Measurements from ENCODE around the gene SEC14L1. TPM values are rescaled to one million over a fixed set of nuclear protein-coding genes. Genes with fewer than 3 reads are reported as not detected.
"Not testable (repeated sequence)": the region's sequence is repeated elsewhere in the genome, so short reads cannot be mapped to it uniquely, and the experiment has no call there.

Gene SEC14L1
- total RNA-seq, 1 experiment from 2014 or later, result 48.1 TPM

- DNase-seq (ENCODE audit: low spot score), result no peak
- in situ Hi-C loops (cut with HindIII; ENCODE audit: low sequenced_read_pairs), result no loop called here
These were observed 4.4 kb upstream of the SEC14L1 start for GRCh38 chr17:77136420-77136767.

- in situ Hi-C loops (cut with HindIII; ENCODE audit: low sequenced_read_pairs), result no loop called here
- no peak for DNase-seq (ENCODE audit: low spot score)
These were observed 3.7 kb upstream of the SEC14L1 start for GRCh38 chr17:77137111-77137510.

- DNase-seq (ENCODE audit: low spot score); in situ Hi-C loops (cut with HindIII; ENCODE audit: low sequenced_read_pairs): not testable (repeated sequence)
These were observed 2.9 kb upstream of the SEC14L1 start for GRCh38 chr17:77137886-77138285.

GRCh38 chr17:77140166-77140877 lies 447 bp upstream of the SEC14L1 start:
- in situ Hi-C loops (cut with HindIII; ENCODE audit: low sequenced_read_pairs), result no loop called here
- peak; percentile 99 for DNase-seq (ENCODE audit: low spot score)

- in situ Hi-C loops (cut with HindIII; ENCODE audit: low sequenced_read_pairs), result no loop called here
- DNase-seq (ENCODE audit: low spot score), result peak; percentile 38
These were observed 1.2 kb downstream of the SEC14L1 start for GRCh38 chr17:77141846-77142449.

GRCh38 chr17:77142689-77143088 lies 1.9 kb downstream of the SEC14L1 start:
- in situ Hi-C loops (cut with HindIII; ENCODE audit: low sequenced_read_pairs), result no loop called here
- DNase-seq (ENCODE audit: low spot score), result peak; percentile 56

GRCh38 chr17:77143306-77143705 lies 2.5 kb downstream of the SEC14L1 start:
- DNase-seq (ENCODE audit: low spot score), result no peak
- in situ Hi-C loops (cut with HindIII; ENCODE audit: low sequenced_read_pairs), result no loop called here

GRCh38 chr17:77144227-77144626 lies 3.5 kb downstream of the SEC14L1 start:
- in situ Hi-C loops (cut with HindIII; ENCODE audit: low sequenced_read_pairs), result no loop called here
- DNase-seq (ENCODE audit: low spot score), result no peak

- in situ Hi-C loops (cut with HindIII; ENCODE audit: low sequenced_read_pairs), result no loop called here
- no peak for DNase-seq (ENCODE audit: low spot score)
These were observed 4.4 kb downstream of the SEC14L1 start for GRCh38 chr17:77145224-77145611.

GRCh38 chr17:77145612-77146245 lies 5.0 kb downstream of the SEC14L1 start:
- DNase-seq (ENCODE audit: low spot score), result peak; percentile 81

GRCh38 chr17:77146246-77146632 lies 5.5 kb downstream of the SEC14L1 start:
- no peak for DNase-seq (ENCODE audit: low spot score)
- in situ Hi-C loops (cut with HindIII; ENCODE audit: low sequenced_read_pairs), result no loop called here

More at GRCh38 chr17:77145612-77146245, 5.0 kb downstream of the SEC14L1 start:
- in situ Hi-C loops (cut with HindIII; ENCODE audit: low sequenced_read_pairs), result no loop called here

GRCh38 chr17:77146882-77147281 lies 6.1 kb downstream of the SEC14L1 start:
- peak; percentile 69 for DNase-seq (ENCODE audit: low spot score)
- in situ Hi-C loops (cut with HindIII; ENCODE audit: low sequenced_read_pairs), result no loop called here

- in situ Hi-C loops (cut with HindIII; ENCODE audit: low sequenced_read_pairs), result no loop called here
- peak; percentile 44 for DNase-seq (ENCODE audit: low spot score)
These were observed 6.6 kb downstream of the SEC14L1 start for GRCh38 chr17:77147357-77147801.

GRCh38 chr17:77148077-77148939 lies 7.5 kb downstream of the SEC14L1 start:
- in situ Hi-C loops (cut with HindIII; ENCODE audit: low sequenced_read_pairs), result no loop called here
- peak; percentile 37 for DNase-seq (ENCODE audit: low spot score)

GRCh38 chr17:77148940-77149510 lies 8.3 kb downstream of the SEC14L1 start:
- in situ Hi-C loops (cut with HindIII; ENCODE audit: low sequenced_read_pairs), result no loop called here
- DNase-seq (ENCODE audit: low spot score), result peak; percentile 46

GRCh38 chr17:77150196-77150595 lies 9.4 kb downstream of the SEC14L1 start:
- in situ Hi-C loops (cut with HindIII; ENCODE audit: low sequenced_read_pairs), result no loop called here
- DNase-seq (ENCODE audit: low spot score), result peak; percentile 41

- in situ Hi-C loops (cut with HindIII; ENCODE audit: low sequenced_read_pairs), result no loop called here
- DNase-seq (ENCODE audit: low spot score), result peak; percentile 74
These were observed 10.4 kb downstream of the SEC14L1 start for GRCh38 chr17:77151186-77151585.

GRCh38 chr17:77152056-77152455 lies 11.3 kb downstream of the SEC14L1 start:
- in situ Hi-C loops (cut with HindIII; ENCODE audit: low sequenced_read_pairs); DNase-seq (ENCODE audit: low spot score): not testable (repeated sequence)

GRCh38 chr17:77153472-77153871 lies 12.7 kb downstream of the SEC14L1 start:
- DNase-seq (ENCODE audit: low spot score), result peak; percentile 49
- in situ Hi-C loops (cut with HindIII; ENCODE audit: low sequenced_read_pairs), result no loop called here
